ENCODE measurements around the gene PITPNM2.

The PITPNM2 gene

GRCh38 chr12:123134826-123135225 lies 16.1 kb downstream of the PITPNM2 start:
- ChIA-PET CTCF (interaction anchor here (1.4 to 1.5 kb wide), 2 partner anchors 28 to 274 kb away, joined by 4 to 5 read pairs; no protein-coding TSS in a partner anchor), POLR2A (interaction anchor here (0.6 kb wide), 1 partner anchor 15 kb away, joined by 3 read pairs; no protein-coding TSS in a partner anchor)
- no peak for DNase-seq (ENCODE audit: extremely low spot score)
- TF ChIP-seq CTCF (IDR thresholded peaks at IDR 0.05; ENCODE audit: control extremely low read depth, extremely low read depth, low read depth, missing control alignments): no peak

GRCh38 chr12:123134271-123134671 lies 16.6 kb downstream of the PITPNM2 start:
- no peak for DNase-seq (ENCODE audit: extremely low spot score)
- CTCF ChIA-PET: interaction anchor here (1.5 kb wide), 1 partner anchor 28 kb away, joined by 5 read pairs; no protein-coding TSS in a partner anchor
- POLR2A ChIA-PET: interaction anchor here (0.6 kb wide), 1 partner anchor 15 kb away, joined by 3 read pairs; no protein-coding TSS in a partner anchor
- no peak for TF ChIP-seq CTCF (IDR thresholded peaks at IDR 0.05; ENCODE audit: control extremely low read depth, extremely low read depth, low read depth, missing control alignments)

- CTCF ChIA-PET: no interaction called here
- no peak for DNase-seq (ENCODE audit: extremely low spot score)
- TF ChIP-seq CTCF (IDR thresholded peaks at IDR 0.05; ENCODE audit: control extremely low read depth, extremely low read depth, low read depth, missing control alignments): no peak
- POLR2A ChIA-PET: no interaction called here
Measured at GRCh38 chr12:123133701-123134100, 17.2 kb downstream of the PITPNM2 start.

GRCh38 chr12:123132951-123133619 lies 17.8 kb downstream of the PITPNM2 start:
- POLR2A ChIA-PET: no interaction called here

GRCh38 chr12:123131879-123132402 lies 18.9 kb downstream of the PITPNM2 start:
- CTCF ChIA-PET: interaction anchor here (0.8 kb wide), 1 partner anchor 18 kb away, joined by 3 read pairs; no protein-coding TSS in a partner anchor
- POLR2A ChIA-PET: no interaction called here
- DNase-seq (ENCODE audit: extremely low spot score): no peak
- TF ChIP-seq CTCF (IDR thresholded peaks at IDR 0.05; ENCODE audit: control extremely low read depth, extremely low read depth, low read depth, missing control alignments): no peak

More at GRCh38 chr12:123132951-123133619, 17.8 kb downstream of the PITPNM2 start:
- CTCF ChIA-PET: no interaction called here
- no peak for DNase-seq (ENCODE audit: extremely low spot score)
- no peak for TF ChIP-seq CTCF (IDR thresholded peaks at IDR 0.05; ENCODE audit: control extremely low read depth, extremely low read depth, low read depth, missing control alignments)

- ChIA-PET CTCF (interaction anchor here (0.8 to 1.9 kb wide), 2 partner anchors 18 to 25 kb away, joined by 3 to 4 read pairs; no protein-coding TSS in a partner anchor), POLR2A (no interaction called here)
- no peak for DNase-seq (ENCODE audit: extremely low spot score)
- no peak for TF ChIP-seq CTCF (IDR thresholded peaks at IDR 0.05; ENCODE audit: control extremely low read depth, extremely low read depth, low read depth, missing control alignments)
Measured at GRCh38 chr12:123131291-123131832, 19.5 kb downstream of the PITPNM2 start.

Measured in GM10248 (cell line).